Loucy (cell line): ENCODE measurements around the gene SLC26A3.
"Not testable (repeated sequence)": the region's sequence is repeated elsewhere in the genome, so short reads cannot be mapped to it uniquely, and the experiment has no call there.

Source experiments
- H2AFZ ChIP-seq: fragments of 200-600 bp; sonication (generic); 2 replicates; pipeline ENCODE4 v1.6.0; 2016; ENCODE audit warnings: antibody characterized with exemption, mild to moderate bottlenecking, low read length, moderate library complexity
- H3F3A ChIP-seq: fragments of 200-600 bp; 2 replicates; pipeline ENCODE4 v1.6.0; 2016; ENCODE audit warnings: antibody characterized with exemption, low read depth, mild to moderate bottlenecking
- H3K27me3 ChIP-seq: fragments of 200-600 bp; sonication (generic); 2 replicates; pipeline ENCODE4 v1.6.1; 2014; ENCODE audit warnings: low read length, mild to moderate bottlenecking; ENCODE audit not compliant: insufficient read depth, poor library complexity, severe bottlenecking
- H3K36me3 ChIP-seq: fragments of 200-600 bp; sonication (generic); 2 replicates; pipeline ENCODE4 v1.6.1; 2016; ENCODE audit warnings: low read length; ENCODE audit not compliant: insufficient read depth
- H3K4me1 ChIP-seq: fragments of 200-600 bp; sonication (generic); 2 replicates; pipeline ENCODE4 v1.5.1; 2014; ENCODE audit warnings: low read length, mild to moderate bottlenecking; ENCODE audit not compliant: insufficient read depth, poor library complexity, severe bottlenecking
- H3K4me2 ChIP-seq: fragments of 200-600 bp; sonication (generic); 2 replicates; pipeline ENCODE4 v1.6.0; 2014; ENCODE audit warnings: antibody characterized with exemption, low read length, low read depth, mild to moderate bottlenecking; ENCODE audit not compliant: poor library complexity, severe bottlenecking
- H3K4me3 ChIP-seq: fragments of 200-600 bp; sonication (generic); 2 replicates; pipeline ENCODE4 v1.5.1; 2014; ENCODE audit warnings: low read length, mild to moderate bottlenecking, mixed read lengths; ENCODE audit not compliant: poor library complexity, severe bottlenecking
- H3K79me2 ChIP-seq: fragments of 200-600 bp; sonication (generic); 2 replicates; pipeline ENCODE4 v1.6.1; 2014; ENCODE audit warnings: low read length; ENCODE audit not compliant: insufficient read depth
- H3K9ac ChIP-seq: fragments of 200-600 bp; sonication (generic); 2 replicates; pipeline ENCODE4 v1.6.0; 2014; ENCODE audit warnings: mild to moderate bottlenecking, low read depth, low read length, moderate library complexity; ENCODE audit not compliant: poor library complexity, severe bottlenecking
- H3K9me2 ChIP-seq: fragments of 200-600 bp; sonication (generic); replicated peaks from 2 replicates; pipeline ENCODE4 v1.6.1; 2016; ENCODE audit warnings: low read depth, low read length, mixed read lengths
- H3K9me3 ChIP-seq: fragments of 200-600 bp; sonication (generic); 2 replicates; pipeline ENCODE4 v1.6.1; 2014; ENCODE audit warnings: mild to moderate bottlenecking, antibody characterized with exemption, low read length, low read depth; ENCODE audit not compliant: insufficient read depth
- H4K20me1 ChIP-seq: fragments of 200-600 bp; sonication (generic); 2 replicates; pipeline ENCODE4 v1.6.0; 2014; ENCODE audit warnings: antibody characterized with exemption, low read length, mild to moderate bottlenecking; ENCODE audit not compliant: insufficient read depth, poor library complexity, severe bottlenecking
- CTCF ChIP-seq: fragments of 200-600 bp; sonication (generic); conservative IDR thresholded peaks from 2 replicates; pipeline ENCODE4 v1.5.1; 2014; ENCODE audit warnings: mild to moderate bottlenecking, antibody characterized with exemption, low read length
- EZH2phosphoT487 ChIP-seq: fragments of 200-600 bp; IDR thresholded peaks from 2 replicates; pipeline ENCODE4 v1.6.1; 2018; ENCODE audit warnings: antibody characterized with exemption, mild to moderate bottlenecking, moderate library complexity, borderline replicate concordance

Gene SLC26A3

GRCh38 chr7:107803009-107803610, at the start of gene SLC26A3:
Gene SLC26A3 (minus strand): TSS chr7:107803223. CDS start chr7:107794509, 8,714 bp downstream.
- H3K9me3 ChIP-seq: no peaks in the 10 kb centered on the region
- H3K4me2 ChIP-seq: no peak within 1 kb of the TSS
- H3K27me3 ChIP-seq: no peaks in the 10 kb centered on the region
- TF ChIP-seq CTCF (no peak), EZH2phosphoT487 (no peak)
- no peaks in the 10 kb centered on the region for H3F3A ChIP-seq
- no peaks in the 10 kb centered on the region for H3K79me2 ChIP-seq
- no peaks in the 10 kb centered on the region for H3K36me3 ChIP-seq
- no peak within 1 kb of the TSS for H3K4me3 ChIP-seq
- H3K4me1 ChIP-seq: no peaks in the 10 kb centered on the region
- no peak within 1 kb of the TSS for H2AFZ ChIP-seq
- no peaks in the 10 kb centered on the region for H4K20me1 ChIP-seq
- no peaks in the 10 kb centered on the region for H3K9me2 ChIP-seq
- no peak within 1 kb of the TSS for H3K9ac ChIP-seq

DNA sequence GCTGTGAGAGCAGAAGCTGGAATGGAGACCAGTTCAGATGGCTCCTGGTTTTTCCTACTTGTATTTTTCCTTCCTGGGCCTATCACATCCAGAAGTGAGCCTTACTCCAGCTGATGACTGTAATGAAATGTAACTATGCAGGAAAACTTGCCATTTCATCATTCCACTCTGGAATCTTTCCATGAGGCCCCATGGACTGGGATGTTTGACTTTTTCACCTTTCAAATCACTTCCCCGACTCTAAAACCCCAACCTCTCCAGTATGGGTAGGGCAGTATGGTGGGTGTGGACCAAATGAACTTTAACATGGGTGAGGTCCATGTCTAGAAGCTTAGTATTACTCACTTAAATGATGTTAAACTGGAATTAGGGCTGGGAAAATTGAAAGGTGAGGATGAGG, 47.6 kb upstream of the SLC26A3 start:
- TF ChIP-seq EZH2phosphoT487 (no peak), CTCF (no peak)
- no peak overlapping the region for H3K4me2 ChIP-seq
- no peaks in the 10 kb centered on the region for H3K79me2 ChIP-seq
- H4K20me1 ChIP-seq: no peaks in the 10 kb centered on the region
- H3K27me3 ChIP-seq: no peaks in the 10 kb centered on the region
- no peaks in the 10 kb centered on the region for H3K9me2 ChIP-seq
- no peak overlapping the region for H3K4me3 ChIP-seq
- H3K9me3 ChIP-seq: no peaks in the 10 kb centered on the region
- H3F3A ChIP-seq: no peaks in the 10 kb centered on the region
- H2AFZ ChIP-seq: no peak overlapping the region
- H3K9ac ChIP-seq: no peak overlapping the region
- no peaks in the 10 kb centered on the region for H3K36me3 ChIP-seq
- no peaks in the 10 kb centered on the region for H3K4me1 ChIP-seq

GRCh38 chr7:107850216-107850615, 47.2 kb upstream of the SLC26A3 start:
- no peaks in the 10 kb centered on the region for H3K36me3 ChIP-seq
- no peaks in the 10 kb centered on the region for H3K27me3 ChIP-seq
- H3K9me3 ChIP-seq: no peaks in the 10 kb centered on the region
- H3K4me3 ChIP-seq: no peak overlapping the region
- H3K4me2 ChIP-seq: no peak overlapping the region
- H4K20me1 ChIP-seq: no peaks in the 10 kb centered on the region
- no peak for TF ChIP-seq CTCF
- TF ChIP-seq EZH2phosphoT487: no peak
- no peaks in the 10 kb centered on the region for H3K9me2 ChIP-seq
- H3K4me1 ChIP-seq: no peaks in the 10 kb centered on the region
- H3F3A ChIP-seq: no peaks in the 10 kb centered on the region
- no peak overlapping the region for H3K9ac ChIP-seq
- H3K79me2 ChIP-seq: no peaks in the 10 kb centered on the region
- no peak overlapping the region for H2AFZ ChIP-seq

GRCh38 chr7:107848211-107848610, 45.2 kb upstream of the SLC26A3 start:
- H3K27me3 ChIP-seq, H3K9me2 ChIP-seq, H3K36me3 ChIP-seq, H3K9ac ChIP-seq, H4K20me1 ChIP-seq, H3K4me3 ChIP-seq, H2AFZ ChIP-seq, H3K79me2 ChIP-seq, H3K9me3 ChIP-seq, H3F3A ChIP-seq, H3K4me2 ChIP-seq, H3K4me1 ChIP-seq: not testable (repeated sequence)

DNA sequence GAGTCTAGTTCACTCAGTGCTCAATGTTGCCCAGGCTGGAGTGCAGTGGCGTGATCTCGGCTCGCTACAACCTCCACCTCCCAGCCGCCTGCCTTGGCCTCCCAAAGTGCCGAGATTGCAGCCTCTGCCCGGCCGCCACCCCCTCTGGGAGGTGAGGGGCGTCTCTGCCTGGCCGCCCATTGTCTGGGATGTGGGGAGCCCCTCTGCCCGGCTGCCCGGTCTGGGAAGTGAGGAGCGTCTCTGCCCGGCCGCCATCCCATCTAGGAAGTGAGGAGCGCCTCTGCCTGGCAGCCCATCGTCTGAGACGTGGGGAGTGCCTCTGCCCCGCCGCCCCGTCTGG, 44.8 kb upstream of the SLC26A3 start:
- H3K9me3 ChIP-seq, H3K27me3 ChIP-seq, H2AFZ ChIP-seq, H3F3A ChIP-seq, H3K36me3 ChIP-seq, H3K4me3 ChIP-seq, H4K20me1 ChIP-seq, H3K9ac ChIP-seq, H3K4me1 ChIP-seq, H3K79me2 ChIP-seq, H3K9me2 ChIP-seq, H3K4me2 ChIP-seq: not testable (repeated sequence)
